GM18499 (cell line): ENCODE data around the gene TEX14.
"Not testable (repeated sequence)": the region's sequence is repeated elsewhere in the genome, so short reads cannot be mapped to it uniquely, and the experiment has no call there.

Source experiments
- ATAC-seq: cut with Tn5 transposase; IDR thresholded peaks from one replicate; pipeline ENCODE4 v1.9.1; 2021; ENCODE audit warnings: moderate number of reproducible peaks; ENCODE audit not compliant: insufficient read depth, unreplicated experiment

Gene TEX14

DNA sequence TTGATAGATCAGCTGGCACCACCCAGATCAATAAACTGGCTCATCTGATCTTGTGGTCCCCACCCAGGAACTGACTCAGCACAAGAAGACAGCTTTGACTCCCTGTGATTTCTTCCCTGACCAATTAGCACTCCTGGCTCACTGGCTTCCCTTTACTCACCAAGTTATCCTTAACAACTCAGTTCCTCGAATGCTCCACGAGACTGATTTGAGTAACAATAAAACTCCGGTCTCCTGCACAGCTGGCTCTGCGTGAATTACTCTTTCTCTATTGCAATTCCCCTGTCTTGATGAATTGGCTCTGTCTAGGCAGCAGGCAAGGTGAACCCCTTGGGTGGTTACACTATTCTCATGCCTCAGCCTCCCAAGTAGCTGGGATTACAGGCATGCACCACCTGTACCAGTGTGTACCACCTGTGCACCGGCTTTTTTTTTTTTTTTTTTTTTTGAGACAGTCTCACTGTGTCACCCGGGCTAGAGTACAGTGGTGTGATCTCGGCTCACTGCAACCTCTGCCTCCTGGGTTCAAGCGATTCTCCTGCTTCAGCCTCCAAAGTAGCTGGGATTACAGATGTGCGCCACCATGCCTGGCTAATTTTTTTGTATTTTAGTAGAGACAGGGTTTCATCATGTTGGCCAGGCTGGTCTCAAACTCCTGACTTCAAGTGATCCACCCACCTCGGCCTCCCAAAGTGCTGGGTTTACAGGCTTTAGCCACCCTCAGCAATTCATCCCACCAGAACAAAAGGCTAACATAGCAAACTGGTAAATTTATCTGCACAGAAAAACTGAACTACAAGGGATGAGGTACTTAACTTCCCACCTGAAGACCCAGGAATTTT lies 33.7 kb downstream of the TEX14 start:
- not testable (repeated sequence) for ATAC-seq

DNA sequence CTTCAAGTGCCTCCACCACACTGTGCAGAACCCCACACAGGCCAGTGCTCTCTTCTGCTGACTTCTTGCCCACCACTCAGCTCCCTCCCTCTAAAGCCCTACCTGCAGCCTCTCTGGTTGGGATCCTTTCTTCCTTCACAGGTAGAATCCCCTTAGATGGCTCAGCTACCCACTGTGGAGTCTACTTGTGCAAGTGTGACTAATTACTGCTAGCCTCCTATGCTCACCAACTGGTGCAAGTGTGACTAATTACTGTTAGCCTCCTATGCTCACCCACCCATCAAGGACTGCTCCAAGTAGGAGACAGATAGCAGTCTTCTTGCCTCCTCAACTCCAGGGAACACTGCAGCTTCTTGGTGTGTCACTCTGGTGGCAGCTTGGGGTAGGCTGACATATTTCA lies 43.6 kb downstream of the TEX14 start:
- no peak for ATAC-seq

DNA sequence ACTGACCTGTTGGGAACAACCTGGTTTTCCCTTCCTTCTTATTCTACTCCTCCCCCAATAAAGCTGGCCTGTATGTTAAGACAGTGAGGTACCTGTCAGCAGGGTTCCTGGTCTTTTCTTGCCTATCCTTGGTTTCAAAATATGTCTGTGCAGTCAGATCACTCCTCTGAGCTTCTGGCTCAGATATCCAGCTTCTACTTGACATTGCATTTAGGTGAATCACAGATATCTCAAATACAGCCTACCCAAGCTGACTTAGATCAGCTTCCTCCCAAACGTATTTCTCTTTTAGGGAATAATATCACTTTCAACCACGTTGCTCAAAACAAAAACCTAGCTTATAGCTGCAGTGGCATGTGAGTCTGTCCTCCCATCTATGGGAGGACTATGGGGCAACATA lies 48.7 kb downstream of the TEX14 start:
- no peak for ATAC-seq

DNA sequence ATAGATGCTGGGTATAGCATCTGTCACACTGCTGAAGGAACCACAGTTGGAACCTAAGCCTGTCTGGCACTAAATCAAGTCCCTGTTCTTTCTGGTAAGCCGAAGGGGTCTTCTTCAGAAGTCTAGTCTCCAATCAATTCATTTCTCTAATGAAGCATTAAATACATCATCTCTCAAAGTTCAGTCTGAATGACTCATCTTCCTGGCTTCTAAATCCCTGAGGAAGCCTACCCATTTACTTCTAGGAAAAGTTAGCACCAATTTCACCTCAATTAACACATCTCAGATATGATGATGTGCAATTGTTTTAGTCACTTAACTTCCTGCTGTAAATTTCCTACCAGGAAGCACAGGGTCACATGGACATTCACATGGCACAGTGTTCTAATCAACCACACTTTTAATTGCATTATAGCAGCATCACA lies 49.9 kb downstream of the TEX14 start:
- ATAC-seq = no peak

DNA sequence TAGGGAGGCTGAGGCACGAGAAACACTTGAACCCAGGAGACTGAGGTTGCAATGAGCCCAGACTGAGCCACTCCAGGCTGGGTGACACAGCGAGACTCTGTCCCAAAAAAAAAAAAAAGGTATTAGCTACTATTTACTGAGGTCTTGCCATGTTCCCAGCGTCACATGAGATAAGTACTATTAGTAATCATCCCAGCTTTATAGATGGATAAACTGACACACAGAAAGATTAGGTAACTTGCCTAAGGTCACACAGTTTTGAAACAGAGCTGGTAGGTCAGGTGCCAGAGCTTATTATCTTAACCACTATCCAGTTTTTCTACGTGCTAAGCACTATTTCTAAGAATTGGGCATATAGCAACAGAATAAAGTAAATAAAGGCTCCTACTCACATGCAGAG lies 51.6 kb downstream of the TEX14 start:
- no peak for ATAC-seq

DNA sequence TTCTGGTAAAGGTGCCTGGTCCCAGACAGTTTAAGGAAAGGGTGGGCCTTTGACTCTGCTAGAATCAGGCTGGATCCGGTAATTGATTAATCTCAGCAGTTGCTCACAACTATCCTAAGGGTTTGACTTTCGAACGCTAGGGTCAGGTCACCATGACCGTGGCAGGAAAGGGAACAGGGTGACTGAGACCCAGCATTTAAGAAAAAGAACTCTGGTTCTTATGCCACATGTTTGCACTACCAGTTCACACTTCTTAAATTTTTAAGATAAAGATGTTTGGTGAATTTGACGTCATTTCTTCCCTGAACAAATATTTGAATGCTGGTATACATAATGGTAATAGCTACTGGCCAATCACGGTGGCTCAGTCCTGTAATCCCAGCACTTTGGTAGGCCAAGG lies 52.2 kb downstream of the TEX14 start:
- no peak for ATAC-seq

DNA sequence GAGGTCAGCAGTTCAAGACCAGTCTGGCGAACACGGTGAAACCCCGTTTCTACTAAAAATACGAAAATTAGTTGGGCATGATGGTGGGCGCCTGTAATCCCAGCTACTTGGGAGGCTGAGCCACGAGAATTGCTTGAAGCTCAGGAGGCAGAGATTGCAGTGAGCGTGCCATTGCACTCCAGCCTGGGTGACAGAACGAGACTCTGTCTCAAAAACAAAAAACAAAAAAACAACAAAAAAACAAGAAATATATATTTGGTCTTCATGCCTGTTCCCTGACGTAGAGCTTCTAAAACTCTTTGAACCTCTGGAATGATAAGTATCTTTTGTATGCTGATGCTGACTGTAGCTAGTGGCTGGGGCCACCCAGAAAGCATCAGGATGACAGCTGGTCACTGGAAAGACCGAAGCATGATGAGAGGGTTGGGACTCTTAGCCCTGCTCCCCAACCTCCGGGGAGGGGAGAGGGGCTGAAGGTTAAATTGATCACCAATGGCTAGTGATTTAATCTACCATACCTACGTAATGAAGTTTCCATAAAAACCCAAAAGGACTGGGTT lies 54.8 kb downstream of the TEX14 start:
- no peak for ATAC-seq

DNA sequence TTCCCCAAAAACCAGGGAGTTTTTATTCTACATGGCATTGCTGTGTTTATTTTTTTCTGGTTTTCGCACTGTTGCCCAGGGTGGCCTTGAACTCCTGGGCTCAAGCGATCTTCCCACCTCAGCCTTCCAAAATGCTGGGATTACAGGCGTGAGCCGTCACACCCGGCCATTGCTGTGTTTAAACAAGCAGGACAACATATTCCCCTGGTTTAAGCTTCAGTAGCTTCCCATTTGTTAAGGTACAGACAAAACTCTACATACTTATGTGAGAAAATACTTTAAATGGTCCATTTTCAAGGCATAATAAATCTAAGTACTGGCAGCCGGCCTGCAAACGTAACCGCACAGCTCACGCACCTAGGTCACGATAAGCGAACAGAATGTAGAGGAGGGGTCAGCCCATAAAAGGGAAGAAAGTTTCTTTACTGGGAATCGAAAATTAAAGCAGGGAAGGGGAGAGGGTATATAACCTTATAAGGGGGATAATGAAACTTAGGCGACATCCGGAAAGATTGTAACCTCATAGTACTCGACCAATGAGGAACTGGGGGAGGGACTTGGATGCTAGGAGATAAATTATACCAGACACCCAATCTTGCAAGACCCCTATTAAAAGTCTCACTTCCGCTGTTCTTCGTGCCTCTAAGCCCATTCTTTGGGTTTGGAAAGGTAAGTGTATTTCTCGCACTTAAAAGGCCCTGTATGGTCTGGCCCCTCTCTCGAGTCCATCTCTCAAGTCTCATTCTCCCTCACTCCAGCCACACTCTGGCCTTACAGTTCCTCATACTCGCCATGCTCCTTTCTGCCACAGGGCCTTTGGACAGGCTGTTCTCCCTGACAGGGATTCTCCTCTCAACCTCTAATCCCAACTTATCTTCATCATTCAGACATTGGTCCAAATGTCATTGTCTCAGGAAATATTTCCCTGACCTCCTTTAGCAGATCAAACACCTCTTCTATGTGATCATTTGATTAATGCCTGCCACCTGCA lies 59.2 kb downstream of the TEX14 start:
- no peak for ATAC-seq

DNA sequence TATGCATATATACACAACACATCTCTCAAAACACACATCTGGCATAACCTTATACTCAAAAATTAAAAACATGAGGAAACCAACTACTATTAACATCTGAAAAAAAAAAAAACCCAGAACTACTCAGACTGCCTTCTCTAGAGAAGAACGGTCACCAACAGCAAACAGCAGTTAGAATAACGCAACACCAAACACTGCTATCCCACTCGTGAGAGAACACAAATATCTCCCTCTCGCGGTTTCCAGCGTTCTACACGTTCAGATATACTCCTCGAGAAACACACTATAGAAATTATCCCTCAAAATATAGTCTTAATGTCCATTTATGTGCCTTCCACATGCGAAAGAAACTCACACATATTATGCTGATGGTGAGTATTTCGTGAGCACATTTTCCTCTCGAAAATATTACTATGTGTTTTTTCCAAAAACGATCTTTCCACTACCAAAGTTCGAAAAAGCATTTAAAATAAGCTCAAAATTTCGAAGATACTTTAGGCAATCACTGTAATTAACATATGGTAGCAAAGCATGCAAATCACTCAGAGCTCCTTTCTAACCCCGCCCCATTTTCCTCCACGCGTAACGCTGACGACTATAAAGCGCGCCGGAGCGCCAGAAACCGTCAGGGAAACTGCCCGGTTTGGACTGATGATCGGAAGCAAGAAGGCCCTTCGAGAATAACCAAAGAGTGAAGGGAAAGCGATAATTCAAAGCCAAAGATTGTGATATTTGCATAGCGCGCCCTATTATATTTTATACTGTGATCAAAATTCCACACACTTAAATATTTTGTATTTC lies 60.1 kb downstream of the TEX14 start:
- ATAC-seq = peak; percentile 59

DNA sequence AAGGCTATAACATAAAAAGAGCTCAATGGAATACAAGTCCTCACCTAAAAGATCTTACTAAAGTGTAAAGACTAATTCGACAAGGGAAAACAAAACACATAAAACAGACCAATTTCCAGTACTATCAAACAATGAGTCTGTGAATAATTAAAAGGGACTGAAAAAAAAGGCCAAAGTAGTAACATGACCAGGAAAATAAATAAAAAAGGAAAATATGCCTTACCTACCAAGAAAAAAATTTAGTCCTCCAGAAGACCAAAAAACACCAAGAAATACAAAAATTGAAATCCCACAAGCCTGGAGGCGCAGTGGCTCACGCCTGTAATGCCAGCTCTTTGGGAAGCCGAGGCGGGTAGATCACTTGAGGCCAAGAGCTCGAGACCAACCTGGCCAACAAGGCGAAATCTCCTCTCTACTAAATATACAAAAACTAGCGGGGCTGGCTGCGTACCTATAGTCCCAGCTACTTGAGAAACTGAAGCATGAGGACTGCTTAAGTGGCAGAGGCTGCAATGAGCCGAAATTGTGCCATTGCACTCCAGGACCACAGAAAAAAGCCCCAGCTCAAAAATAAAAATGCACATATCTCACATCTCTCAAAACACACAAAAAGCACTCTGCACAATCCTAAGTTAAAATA lies 60.8 kb downstream of the TEX14 start:
- no peak for ATAC-seq

DNA sequence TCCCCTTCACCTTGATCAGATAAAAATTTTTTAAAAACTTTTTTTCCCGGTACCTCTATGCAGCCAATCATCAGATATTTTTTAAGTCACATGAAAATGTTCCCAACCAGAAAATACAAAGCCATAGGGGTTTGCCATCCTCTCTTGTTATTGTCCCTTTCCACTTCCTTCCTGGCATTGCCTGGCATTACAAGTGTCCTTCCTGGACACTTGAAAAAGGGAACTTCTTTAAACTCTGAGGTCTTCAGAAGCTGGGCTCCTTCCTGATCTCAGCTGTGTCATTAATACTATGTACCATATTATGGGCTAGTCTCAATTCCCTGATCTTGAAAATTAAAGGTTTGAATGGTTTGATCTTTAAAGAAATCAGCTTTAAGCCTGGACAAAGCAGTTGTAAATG lies 64.9 kb downstream of the TEX14 start:
- no peak for ATAC-seq

DNA sequence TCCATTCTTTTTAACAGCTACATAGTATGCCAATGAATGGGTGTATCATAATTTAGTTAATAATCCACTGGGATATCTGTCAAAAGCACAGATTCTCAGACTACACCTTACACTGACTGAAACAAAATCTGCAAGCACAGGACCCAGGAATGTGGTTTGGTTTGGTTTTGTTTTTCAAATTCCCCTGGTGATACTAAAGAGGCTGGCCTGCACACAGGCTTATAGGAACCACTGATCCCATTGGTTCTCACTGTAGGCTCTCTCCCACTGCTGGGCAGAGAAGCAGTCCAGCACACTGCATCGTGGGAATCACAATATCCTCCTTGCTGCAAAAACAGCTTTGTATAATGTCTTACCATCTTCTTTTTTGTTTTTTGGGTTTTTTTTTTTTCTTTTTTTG lies 67.1 kb downstream of the TEX14 start:
- ATAC-seq = no peak

DNA sequence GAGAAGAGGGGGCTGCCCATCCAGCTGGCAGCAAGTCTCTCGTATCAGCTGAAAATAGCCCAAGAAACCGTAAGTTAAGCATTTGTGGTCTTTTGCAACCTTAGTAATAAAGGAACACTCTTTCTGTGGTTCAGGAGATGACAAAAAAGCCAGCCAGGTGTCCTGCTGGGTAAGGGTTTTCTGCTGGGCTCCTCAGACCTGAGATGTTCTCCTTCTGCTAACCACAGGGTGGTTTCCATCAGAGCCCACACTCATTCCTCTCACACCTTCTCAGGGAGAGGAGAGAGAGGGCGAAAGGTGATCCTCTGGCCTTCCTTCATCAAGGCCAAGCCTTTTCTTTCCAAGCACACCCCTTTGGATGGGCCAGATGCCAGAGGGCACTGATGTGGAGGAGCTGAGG lies 70.7 kb downstream of the TEX14 start:
- ATAC-seq = no peak

DNA sequence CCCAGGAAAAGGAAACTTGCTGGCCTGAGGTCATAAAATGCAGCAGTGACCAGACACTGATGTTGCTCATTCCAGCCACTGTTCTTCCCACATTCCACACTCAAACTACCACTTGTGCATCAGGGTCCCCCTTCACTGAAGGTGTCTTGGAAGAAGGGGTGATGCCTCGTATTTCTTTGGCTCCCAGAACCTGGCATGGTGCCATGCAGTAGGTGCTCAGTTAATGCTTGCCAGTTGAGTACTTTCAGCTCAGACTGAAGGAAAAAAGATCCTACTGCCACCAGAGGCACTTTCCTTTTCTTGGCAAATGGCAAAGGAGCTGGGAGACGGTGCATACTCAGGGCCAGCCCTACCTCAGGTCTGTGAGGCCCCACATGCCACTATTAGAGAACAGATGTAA lies 73.5 kb downstream of the TEX14 start:
- ATAC-seq = no peak

DNA sequence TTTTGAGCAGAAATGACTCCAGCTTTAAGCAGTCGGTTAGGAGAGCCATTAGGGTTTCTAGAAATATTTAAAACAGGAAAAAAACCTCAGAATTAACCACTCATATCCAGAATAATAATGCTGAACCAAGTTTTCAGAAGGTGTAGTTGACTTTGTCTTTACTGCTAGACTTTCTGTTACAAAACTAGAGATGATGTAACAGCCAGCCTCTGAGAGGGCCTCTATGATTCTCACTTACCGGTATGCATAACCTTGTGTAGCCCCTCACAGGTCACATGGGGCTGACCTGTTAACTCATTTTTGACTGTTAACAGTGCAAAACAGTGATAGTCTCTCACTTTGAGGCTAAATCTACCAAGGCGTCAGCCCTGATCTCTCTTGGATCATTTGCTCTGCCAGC lies 74.3 kb downstream of the TEX14 start:
- ATAC-seq = no peak

DNA sequence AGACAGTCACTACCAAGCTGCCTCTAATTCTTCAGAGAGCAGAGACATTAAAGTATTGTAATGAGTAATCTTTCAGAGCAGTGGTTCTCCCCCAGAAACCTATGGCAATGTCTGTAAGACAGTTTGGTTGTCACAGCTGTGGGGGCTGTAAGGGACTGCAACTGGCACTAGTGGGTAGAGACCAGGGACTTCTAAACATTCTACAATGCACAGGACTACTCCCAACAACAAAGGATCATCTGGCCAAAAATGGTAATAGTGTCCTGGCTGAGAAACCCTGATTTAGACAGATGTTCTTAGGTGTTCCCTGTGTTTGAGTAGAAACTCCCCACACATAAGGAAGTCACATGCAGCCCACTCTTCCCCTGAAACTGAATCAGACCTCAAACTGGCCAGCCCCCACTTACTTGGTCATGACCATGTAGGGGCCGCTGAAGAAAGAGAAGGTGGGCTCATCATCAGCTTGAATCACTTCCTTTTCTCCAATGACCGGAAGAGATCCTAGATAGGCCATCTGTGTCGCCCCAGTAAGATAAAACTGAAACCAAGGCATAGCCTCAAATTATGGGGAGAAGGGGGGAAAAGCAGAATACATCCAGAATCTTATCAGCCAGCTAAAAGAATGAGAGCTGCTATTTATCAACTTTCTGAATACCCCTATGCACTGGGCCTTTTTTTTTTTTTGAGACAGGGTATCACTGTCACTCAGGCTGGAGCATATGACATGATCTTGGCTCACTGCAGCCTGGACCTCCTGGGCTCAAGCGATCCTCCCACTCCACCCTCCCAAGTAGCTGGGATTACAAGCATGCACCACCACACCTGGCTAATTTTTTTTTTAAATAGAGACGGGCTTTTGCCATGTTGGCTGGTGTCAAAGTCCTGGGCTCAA lies 75.8 kb downstream of the TEX14 start:
- peak; percentile 48 for ATAC-seq

DNA sequence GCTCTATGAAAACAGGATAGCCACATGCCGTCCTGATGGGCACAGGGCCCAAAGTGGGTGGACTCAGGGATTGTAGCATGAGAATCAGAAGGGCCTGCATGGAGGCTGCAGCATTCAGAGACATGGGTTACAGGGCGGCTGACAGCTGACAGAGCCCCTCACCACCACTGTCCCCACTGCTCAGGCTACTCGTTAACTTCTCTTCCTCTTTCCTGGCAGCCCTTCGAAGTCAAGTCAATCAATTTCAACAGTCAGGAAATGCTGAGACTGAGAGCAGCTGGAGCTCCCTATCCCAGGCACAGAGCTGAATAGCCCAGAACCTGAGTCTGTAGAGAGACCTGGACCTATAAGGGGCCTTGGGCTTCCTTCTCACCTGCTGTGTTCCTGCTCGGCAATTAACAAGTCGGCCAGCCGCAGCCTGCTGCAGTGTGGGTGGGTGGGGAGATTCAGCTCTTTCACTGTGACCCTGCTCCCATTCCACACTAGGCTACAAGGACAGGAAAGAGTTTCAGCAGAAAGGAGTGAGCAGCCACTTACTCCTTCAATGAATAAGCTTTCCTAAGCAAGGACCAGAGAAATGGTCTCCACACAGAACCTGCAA lies 76.9 kb downstream of the TEX14 start:
- no peak for ATAC-seq

DNA sequence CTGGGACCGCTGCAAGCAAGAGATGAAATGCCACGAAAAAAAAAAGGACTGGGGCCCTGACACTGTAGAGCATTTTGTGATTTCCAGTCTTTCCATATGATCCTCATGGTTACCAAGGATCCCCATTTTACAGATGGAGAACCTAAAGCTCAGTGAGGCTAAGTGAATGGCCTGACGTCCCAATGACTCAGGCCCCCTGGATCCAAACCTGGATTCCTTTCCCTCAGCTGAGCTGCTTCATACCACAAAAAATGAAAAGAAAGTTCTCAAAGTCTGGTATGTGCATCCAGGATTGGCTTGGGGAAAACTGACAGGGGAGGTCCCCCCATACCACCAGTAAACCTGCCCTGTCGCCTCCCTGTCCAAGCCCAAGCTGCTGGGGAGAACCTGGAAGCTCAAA lies 80.5 kb downstream of the TEX14 start:
- ATAC-seq = no peak
